ENCODE measurements around the gene DNAJC8.

Gene DNAJC8

DNA sequence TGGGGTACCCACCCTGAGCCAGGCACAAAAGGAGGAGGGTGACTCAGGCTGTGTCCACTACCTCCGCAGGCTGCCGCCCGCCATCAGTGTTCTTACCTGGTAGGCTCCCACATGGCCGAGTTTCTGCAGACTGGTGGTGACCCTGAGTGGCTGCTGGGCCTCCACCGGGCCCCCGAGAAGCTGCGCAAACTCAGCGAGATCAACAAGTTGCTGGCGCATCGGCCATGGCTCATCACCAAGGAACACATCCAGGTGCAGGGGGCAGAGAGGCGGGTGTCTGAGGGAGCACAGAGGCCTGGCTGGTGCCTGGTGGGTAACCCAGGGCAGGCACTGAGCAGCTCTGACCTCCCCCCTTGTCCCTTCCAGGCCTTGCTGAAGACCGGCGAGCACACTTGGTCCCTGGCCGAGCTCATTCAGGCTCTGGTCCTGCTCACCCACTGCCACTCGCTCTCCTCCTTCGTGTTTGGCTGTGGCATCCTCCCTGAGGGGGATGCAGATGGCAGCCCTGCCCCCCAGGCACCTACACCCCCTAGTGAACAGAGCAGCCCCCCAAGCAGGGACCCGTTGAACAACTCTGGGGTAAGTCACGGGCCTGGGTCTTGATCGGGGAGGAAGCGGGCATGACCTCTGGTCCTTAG is 39.5 kb upstream of the DNAJC8 start:
- Histone ChIP-seq H3K9ac (0 out of 22 replicates have a peak overlapping the region, but pooled peaks of 1 of the 11 experiments have one; percentile 28), H3K4me1 (peaks cover 13 to 27% (median 17%) of the 10 kb centered on the region in 10 experiments), H3K4me2 (no peak overlapping the region), H3K36me3 (peaks cover 71 to 89% (median 85%) of the 10 kb centered on the region in 11 experiments), H3K9me3 (replicated peaks in 1 of 11) (no peaks in the 10 kb centered on the region), H3K27ac (no peak overlapping the region), H4K20me1 (peaks cover 46 to 86% (median 57%) of the 10 kb centered on the region in 11 experiments; a peak in 21 of 22 replicates), H3K4me3 (no peak overlapping the region), H3K27me3 (no peaks in the 10 kb centered on the region)
- TF ChIP-seq Cebpa-rat (IDR thresholded peaks at IDR 0.05), result no peak

DNA sequence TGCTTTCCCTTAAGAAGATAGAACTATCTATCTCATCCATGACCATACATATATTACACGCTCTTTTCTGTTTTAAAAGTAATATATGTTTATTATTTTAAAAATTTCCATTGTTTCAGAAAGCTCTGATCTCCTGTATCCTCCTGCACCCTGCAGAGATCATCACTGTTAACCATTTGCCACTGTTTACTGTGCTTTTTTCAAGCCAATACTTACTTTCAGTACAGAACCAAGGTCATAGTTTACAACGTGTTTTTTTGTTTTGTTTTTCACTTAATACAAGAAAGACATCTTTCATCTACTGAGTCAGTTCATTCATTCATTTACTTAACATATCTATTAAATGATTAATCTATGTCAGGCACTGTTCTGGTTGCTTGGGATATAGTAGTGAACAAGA is 36.7 kb upstream of the DNAJC8 start:
- peaks cover 46 to 62% (median 57%) of the 10 kb centered on the region in 11 experiments for H3K36me3 ChIP-seq
- H3K4me1 ChIP-seq, result peaks cover 27 to 51% (median 33%) of the 10 kb centered on the region in 10 experiments
- H3K4me2 ChIP-seq, result no peak overlapping the region
- H3K27ac ChIP-seq, result no peak overlapping the region
- no peak overlapping the region for H3K9ac ChIP-seq
- TF ChIP-seq Cebpa-rat (IDR thresholded peaks at IDR 0.05), result no peak
- H3K4me3 ChIP-seq, result no peak overlapping the region
- H3K27me3 ChIP-seq, result no peaks in the 10 kb centered on the region
- H4K20me1 ChIP-seq, result peaks cover 74 to 100% (median 85%) of the 10 kb centered on the region in 11 experiments
- H3K9me3 ChIP-seq (replicated peaks in 1 of 11), result no peaks in the 10 kb centered on the region

DNA sequence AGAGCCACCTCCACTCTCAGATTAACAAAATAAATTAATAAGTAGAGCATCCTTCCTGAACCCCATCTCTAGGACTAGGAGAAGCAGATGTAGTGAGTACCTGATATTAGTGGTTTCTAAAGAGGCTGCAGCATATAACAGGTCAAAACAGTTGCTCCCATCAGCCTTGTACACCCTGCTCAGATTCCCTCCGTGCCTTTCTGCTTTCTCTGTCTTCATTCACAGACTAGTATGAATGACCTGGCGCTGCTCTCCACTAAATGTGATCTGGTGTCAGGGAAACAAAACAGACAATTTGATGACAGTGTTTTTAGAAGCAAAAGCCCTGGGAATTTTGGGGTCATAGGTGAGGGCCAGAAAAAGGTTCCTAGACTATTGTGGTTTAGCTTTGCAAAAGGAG is 34.8 kb upstream of the DNAJC8 start:
- TF ChIP-seq Cebpa-rat (IDR thresholded peaks at IDR 0.05), result no peak
- H3K4me3 ChIP-seq, result no peak overlapping the region
- H3K27me3 ChIP-seq, result no peaks in the 10 kb centered on the region
- H3K36me3 ChIP-seq, result peaks cover 27 to 46% (median 38%) of the 10 kb centered on the region in 11 experiments
- H3K27ac ChIP-seq, result no peak overlapping the region
- H4K20me1 ChIP-seq, result peaks cover 79 to 100% (median 96%) of the 10 kb centered on the region in 11 experiments
- H3K9me3 ChIP-seq (replicated peaks in 1 of 11), result no peaks in the 10 kb centered on the region
- H3K4me1 ChIP-seq, result peaks cover 27 to 61% (median 41%) of the 10 kb centered on the region in 10 experiments
- peak overlapping the region; percentile 19 to 65 (median 46); a peak in 18 of 22 replicates for H3K4me2 ChIP-seq
- H3K9ac ChIP-seq, result no peak overlapping the region

DNA sequence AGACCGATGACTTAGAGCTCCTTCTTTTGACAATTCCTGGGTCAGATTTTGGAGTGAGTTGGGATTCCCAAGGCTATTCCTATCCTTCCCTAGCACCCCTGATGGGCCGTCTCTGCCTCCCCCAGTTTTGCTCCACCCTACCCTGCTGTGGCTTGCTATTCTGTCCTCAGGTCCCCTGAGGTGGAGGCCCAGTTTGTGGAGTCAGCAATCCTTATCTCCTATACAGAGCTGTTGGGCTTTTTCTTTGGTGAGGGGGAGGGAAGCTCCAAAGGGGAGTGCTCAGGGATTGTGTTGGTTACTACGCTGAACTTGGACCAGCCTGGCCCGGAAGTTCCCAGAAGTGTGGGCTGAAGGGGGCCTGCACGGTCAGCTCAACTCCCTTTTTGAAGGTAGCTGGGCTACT is 34.1 kb upstream of the DNAJC8 start:
- no peak overlapping the region for H3K4me3 ChIP-seq
- H3K4me2 ChIP-seq, result peak overlapping the region; percentile 14 to 57 (median 43); a peak in 20 of 22 replicates
- TF ChIP-seq Cebpa-rat (IDR thresholded peaks at IDR 0.05), result no peak
- no peaks in the 10 kb centered on the region for H3K27me3 ChIP-seq
- peak overlapping the region in 2 of 11 experiments; percentile 3 to 44; a peak in 2 of 22 replicates for H3K9ac ChIP-seq
- H3K4me1 ChIP-seq, result peaks cover 32 to 68% (median 47%) of the 10 kb centered on the region in 10 experiments
- no peak overlapping the region for H3K27ac ChIP-seq
- H3K9me3 ChIP-seq (replicated peaks in 1 of 11), result no peaks in the 10 kb centered on the region
- peaks cover 20 to 39% (median 31%) of the 10 kb centered on the region in 11 experiments for H3K36me3 ChIP-seq
- peaks cover 79 to 100% (median 96%) of the 10 kb centered on the region in 11 experiments for H4K20me1 ChIP-seq

DNA sequence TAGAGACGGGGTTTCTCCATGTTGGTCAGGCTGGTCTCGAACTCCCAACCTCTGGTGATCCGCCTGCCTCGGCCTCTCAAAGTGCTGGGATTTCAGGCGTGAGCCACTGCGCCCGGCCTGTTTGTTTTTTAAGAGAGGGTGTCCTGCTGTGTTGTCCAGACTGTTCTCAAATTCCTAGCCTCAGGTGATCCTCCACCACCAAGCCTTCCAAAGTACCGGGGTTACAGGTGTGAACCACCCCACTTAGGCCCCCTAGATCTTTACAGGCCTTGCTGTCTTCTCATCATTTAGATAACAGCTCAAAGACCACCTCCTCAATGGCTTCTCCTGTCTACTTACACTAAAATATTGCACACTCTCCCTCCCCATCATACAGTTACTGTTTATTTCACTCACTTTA is 32.7 kb upstream of the DNAJC8 start:
- Histone ChIP-seq H3K4me3 (no peak overlapping the region), H3K36me3 (peaks cover 8 to 26% (median 18%) of the 10 kb centered on the region in 11 experiments; a peak in 19 of 22 replicates), H3K27me3 (no peaks in the 10 kb centered on the region), H3K27ac (no peak overlapping the region), H3K4me1 (peaks cover 45 to 81% (median 61%) of the 10 kb centered on the region in 10 experiments), H3K4me2 (peak overlapping the region in 2 of 11 experiments; percentile 23 to 29; a peak in 1 of 22 replicates), H4K20me1 (peaks cover 91 to 100% (median 98%) of the 10 kb centered on the region in 11 experiments), H3K9ac (no peak overlapping the region), H3K9me3 (replicated peaks in 1 of 11) (no peaks in the 10 kb centered on the region)
- no peak for TF ChIP-seq Cebpa-rat (IDR thresholded peaks at IDR 0.05)

DNA sequence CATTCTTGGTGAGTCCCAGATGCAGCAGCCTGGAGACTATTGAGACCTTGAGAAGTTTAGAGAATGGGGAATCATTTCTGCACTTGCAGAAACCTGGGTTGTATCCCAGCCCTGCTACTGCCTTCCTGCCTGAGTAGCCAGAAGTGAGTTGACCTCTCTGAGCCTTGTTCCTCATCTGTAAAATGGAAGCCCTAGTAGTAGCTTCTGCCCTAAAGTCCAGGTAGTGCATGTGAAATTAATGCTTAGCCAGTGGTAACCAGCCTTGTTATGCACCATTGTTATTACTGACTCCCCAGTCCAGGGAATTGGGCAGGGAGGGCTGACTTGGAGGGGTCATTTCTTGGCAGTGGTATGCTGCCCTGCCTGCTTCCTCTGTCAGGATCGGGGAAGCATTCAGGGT is 32.1 kb upstream of the DNAJC8 start:
- no peak overlapping the region for H3K27ac ChIP-seq
- no peaks in the 10 kb centered on the region for H3K9me3 ChIP-seq (replicated peaks in 1 of 11)
- no peak overlapping the region for H3K9ac ChIP-seq
- TF ChIP-seq Cebpa-rat (IDR thresholded peaks at IDR 0.05), result no peak
- H4K20me1 ChIP-seq, result peaks cover 93 to 99% (median 98%) of the 10 kb centered on the region in 11 experiments
- peak overlapping the region in 2 of 11 experiments; percentile 9 to 30; a peak in 3 of 22 replicates for H3K4me2 ChIP-seq
- H3K27me3 ChIP-seq, result no peaks in the 10 kb centered on the region
- H3K4me3 ChIP-seq, result no peak overlapping the region
- H3K36me3 ChIP-seq, result peaks cover under 1 to 19% (median 12%) of the 10 kb centered on the region in 11 experiments; a peak in 13 of 22 replicates
- peaks cover 46 to 81% (median 61%) of the 10 kb centered on the region in 10 experiments for H3K4me1 ChIP-seq

DNA sequence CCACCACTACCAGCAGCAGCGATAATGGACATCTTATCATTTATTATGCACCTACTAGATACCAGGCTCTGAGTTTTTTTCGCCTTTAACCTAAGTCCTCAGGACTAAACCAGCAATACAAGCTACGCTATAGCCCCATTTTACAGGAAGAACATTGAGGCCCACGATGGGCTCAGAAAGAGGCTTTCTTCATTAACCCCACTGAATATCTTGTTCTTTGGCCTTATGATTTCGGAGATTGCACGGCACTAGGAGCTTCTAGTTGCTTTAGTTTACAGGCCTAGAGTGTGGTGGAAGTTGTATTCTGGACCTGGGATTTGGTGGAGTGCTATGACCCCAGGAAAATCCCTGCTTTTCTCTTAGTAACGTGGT is 28.0 kb upstream of the DNAJC8 start:
- no peak for TF ChIP-seq Cebpa-rat (IDR thresholded peaks at IDR 0.05)
- Histone ChIP-seq H3K27ac (no peak overlapping the region), H3K4me2 (peak overlapping the region; percentile 86 to 99 (median 95)), H3K9me3 (replicated peaks in 1 of 11) (no peaks in the 10 kb centered on the region), H4K20me1 (peaks cover 52 to 64% (median 61%) of the 10 kb centered on the region in 11 experiments), H3K4me3 (peak overlapping the region; percentile 91 to 100 (median 97)), H3K4me1 (peaks cover 28 to 64% (median 46%) of the 10 kb centered on the region in 10 experiments), H3K36me3 (peaks cover 0 to 5% (median 0%) of the 10 kb centered on the region in 11 experiments; a peak in 1 of 22 replicates), H3K27me3 (no peaks in the 10 kb centered on the region), H3K9ac (peak overlapping the region; percentile 73 to 97 (median 93); a peak in 21 of 22 replicates)

DNA sequence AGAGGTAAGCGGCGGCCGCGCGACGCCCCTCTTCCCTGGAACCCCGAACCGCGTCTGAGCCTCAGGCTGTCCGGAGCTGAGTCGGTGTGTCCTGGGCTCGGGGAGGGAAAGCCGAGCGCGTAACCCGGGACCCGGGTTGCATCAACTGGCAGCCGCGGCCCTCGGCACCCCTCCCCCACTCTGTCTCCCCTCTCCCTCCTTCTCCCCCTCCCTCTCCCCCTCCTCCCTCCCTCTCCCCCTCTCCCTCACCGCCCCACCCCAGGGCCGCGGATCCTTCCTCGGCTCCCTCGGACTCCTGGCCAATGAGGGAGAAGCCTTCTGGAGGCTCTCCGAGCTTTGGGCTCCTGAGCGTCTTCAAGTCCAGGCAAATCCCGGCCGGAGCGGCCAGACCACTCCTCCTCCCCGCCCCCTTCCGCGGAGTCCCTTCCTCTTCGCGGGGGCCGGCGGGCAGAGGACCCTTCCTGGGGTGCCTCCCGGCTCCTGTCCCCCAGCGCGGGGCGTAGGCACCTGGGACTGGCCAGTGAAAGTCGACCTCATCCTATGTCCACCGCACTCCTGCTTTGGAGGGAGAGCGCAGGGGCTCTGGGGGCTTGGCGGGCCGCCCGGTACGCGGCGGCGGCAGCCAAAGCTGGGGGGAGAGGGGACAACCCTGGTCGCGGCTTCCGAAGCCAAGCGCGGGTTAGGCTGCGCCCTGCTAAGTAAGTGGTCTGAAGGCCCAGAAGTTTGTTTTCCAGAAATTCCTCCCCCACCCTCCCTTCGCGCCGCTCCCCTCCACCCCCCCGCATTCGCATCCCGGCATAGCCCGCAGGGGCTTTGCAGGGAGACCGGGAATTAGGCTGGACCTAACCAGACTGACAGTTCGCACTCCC is 27.3 kb upstream of the DNAJC8 start:
- peaks cover 0 to 5% (median 0%) of the 10 kb centered on the region in 11 experiments; a peak in 1 of 22 replicates for H3K36me3 ChIP-seq
- H3K4me2 ChIP-seq, result peak overlapping the region; percentile 86 to 99 (median 95)
- peak overlapping the region; percentile 91 to 100 (median 97) for H3K4me3 ChIP-seq
- peak overlapping the region; percentile 83 to 93 (median 87) for H3K27ac ChIP-seq
- peak overlapping the region; percentile 91 to 97 (median 93) for H3K9ac ChIP-seq
- TF ChIP-seq Cebpa-rat (IDR thresholded peaks at IDR 0.05), result no peak
- H3K27me3 ChIP-seq, result no peaks in the 10 kb centered on the region
- peaks cover 46 to 57% (median 55%) of the 10 kb centered on the region in 11 experiments for H4K20me1 ChIP-seq
- peaks cover 28 to 59% (median 46%) of the 10 kb centered on the region in 10 experiments for H3K4me1 ChIP-seq
- H3K9me3 ChIP-seq (replicated peaks in 1 of 11), result no peaks in the 10 kb centered on the region
